HG02798 (cell line): ENCODE measurements around the gene CLIC1.

Experiments
- ATAC-seq: cut with Tn5 transposase; IDR thresholded peaks from one replicate; pipeline ENCODE4 v1.9.1; 2021; ENCODE audit warnings: mild to moderate bottlenecking; ENCODE audit not compliant: unreplicated experiment, poor library complexity

CLIC1 gene

DNA sequence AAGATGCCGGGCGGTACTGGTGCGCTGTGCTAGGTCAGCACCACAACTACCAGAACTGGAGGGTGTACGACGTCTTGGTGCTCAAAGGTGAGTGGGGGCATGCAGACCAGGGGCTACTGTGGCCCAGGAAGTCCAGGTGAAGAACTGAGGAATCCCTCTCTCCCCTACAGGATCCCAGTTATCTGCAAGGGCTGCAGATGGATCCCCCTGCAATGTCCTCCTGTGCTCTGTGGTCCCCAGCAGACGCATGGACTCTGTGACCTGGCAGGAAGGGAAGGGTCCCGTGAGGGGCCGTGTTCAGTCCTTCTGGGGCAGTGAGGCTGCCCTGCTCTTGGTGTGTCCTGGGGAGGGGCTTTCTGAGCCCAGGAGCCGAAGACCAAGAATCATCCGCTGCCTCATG is 28.6 kb downstream of the CLIC1 start:
- ATAC-seq = no peak

DNA sequence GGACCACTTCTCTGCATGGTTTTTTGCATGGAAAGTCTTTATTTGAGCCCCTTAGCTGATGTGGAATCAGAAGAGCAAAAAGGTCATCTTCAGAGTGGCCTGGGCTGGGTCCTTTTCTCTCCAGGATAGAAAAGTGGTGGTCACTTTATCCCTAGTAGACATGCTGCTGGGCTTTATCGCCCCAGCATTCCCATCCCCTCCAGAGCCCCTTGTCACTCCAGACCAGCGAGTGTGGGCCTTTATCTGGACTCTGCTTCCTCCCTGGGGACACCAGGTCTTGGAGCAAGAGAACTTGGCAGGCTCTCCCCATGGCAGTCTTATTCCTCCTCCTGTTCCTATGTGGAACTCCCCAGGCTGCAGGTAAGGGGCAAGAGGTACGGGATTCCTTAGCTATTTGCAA is 29.7 kb downstream of the CLIC1 start, which contains the start of gene LY6G6F:
Gene LY6G6F, plus strand, starts transcription at position 268 of the 400 bp plus-strand sequence. Its CDS starts 41 bp downstream, at position 309.
- ATAC-seq = no peak

DNA sequence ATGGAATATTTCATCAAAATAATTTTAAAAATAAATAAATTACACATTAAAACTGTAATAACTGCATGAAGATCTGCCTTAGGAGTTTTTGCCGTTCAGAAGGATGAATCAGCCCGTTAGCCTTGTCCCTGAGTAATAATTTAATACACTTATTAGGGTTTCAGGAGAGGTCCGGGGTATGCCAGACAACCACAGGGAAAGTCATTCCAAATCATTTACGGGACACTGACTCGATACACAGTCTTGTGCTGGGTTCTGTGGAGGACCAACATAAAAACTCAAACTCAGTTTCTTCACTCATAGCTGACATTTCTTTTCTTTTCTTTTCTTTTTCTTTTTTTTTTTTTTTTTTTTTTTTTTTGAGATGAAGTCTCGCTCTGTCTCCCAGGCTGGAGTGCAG is 30.4 kb downstream of the CLIC1 start:
- ATAC-seq = no peak

DNA sequence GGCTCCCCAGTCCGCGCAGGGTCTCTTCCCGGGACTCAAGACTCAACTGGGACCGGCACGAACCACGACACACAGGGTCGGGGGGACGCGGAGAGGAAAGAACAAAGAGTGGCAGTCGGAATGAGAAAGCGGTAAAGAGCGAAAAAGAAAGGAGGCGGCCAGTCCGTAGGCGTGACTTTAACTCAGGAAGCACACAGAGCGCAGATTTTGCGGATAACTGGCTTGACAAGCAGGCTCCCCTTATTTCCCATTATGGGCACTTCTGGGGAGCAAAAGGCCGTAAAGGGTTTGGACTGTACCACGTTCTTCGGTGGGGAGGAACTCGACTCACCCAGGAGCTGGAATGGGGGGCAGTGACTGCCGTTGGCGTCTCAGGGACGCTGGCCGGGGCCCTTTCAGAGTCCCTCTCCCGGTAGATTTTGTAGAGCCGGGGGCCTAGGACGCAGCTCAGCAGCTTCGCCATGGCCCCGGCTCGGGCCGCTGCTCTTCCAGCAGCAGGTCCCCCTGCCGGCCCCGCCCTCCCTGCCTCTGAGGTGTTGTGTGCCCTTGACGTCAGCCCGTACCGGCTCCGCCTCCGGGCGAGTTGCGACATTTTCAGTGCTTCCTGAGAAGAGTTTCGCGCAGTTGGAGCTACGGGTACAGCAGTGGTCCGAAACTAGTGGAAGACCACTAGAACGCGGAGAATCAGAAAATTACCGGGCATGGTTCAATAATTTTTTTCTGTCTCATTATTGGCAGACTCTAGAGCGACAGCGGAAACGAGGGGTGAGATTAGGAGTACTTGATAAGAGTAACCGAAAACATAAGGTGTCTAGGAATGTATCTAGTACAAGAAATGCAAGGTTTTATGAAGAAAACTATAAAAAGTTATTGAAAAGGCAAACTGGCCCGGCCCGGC is 33.3 kb downstream of the CLIC1 start, which contains the start of gene ABHD16A:
Gene ABHD16A, minus strand, starts transcription at position 506 of the 898 bp plus-strand sequence. Its CDS starts 43 bp downstream, at position 463.
- peak; percentile 93 for ATAC-seq

- ATAC-seq = no peak
These were observed 33.9 kb downstream of the CLIC1 start for GRCh38 chr6:31702405-31702818.

GRCh38 chr6:31701666-31702404 is 34.5 kb downstream of the CLIC1 start:
- no peak for ATAC-seq

DNA sequence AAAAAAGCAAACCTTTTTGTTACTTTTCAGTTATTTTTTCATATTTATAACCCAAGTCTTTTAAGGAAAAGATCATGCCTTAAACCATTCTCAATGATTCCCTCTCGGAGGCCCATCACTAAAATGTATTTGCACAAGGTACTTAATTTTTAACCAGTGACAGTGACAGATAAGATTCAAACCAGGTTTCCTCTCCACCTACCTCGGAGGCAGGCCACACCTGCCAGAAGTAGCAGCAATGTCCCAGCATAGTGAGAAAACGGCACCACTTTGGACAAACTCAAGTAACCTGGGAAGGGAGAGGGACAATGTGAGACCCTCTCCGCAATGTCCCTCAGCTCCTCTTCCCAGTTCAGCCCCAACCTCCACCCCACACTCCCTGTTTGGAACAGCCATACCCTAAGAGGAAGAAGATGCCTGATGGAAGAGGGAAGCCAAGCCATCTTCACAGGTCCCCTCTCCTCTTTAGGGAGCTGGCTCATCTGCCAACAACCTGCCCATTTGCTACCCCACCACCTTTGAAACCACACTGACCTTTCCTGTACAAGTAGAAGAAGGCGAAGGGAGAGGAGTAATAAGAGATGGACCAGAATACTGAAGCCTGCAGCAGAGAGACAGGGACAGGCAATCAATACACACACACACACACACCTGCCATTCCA is 35.5 kb downstream of the CLIC1 start:
- ATAC-seq = no peak

GRCh38 chr6:31697555-31697954 is 38.8 kb downstream of the CLIC1 start:
- ATAC-seq = no peak

DNA sequence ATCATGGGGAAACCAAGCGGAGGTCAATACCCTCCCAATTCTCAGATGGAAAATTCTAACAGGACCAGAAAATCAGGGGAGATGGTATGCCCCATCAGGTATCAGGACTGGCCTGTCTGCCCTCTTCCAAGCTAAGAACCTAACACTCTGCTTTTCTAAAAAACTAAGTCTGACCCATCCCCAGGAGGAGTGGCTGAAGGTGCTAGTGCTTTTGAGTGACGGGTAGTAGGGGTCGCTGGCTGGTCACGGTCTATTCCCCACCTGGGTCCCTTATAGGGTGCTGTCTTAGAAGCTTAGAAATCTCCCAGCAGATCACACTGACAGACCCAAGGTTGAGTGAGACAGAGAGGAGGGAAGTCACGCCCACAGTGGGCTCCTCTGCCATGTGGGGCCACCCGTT is 42.8 kb downstream of the CLIC1 start:
- ATAC-seq = no peak

GRCh38 chr6:31692886-31693285 is 43.4 kb downstream of the CLIC1 start:
- no peak for ATAC-seq

DNA sequence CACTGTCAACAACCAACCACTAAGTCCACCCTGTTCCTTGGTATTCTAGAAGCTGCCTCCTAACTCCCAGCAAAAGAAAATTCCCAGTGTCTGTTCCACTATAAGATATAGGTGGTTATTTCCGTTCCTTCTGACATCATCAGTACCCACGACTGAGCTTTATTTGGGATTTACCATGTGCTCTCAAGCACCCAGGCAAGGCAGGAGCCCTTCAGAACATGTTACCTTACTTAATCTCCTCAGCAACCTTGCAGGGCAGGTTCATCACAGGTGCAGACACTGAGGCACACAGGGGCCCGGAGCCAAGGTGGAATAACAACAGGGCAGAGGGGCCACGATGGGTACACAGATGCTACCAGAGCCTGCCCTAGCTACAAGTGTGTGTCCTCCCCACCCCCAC is 44.0 kb downstream of the CLIC1 start:
- ATAC-seq = no peak

DNA sequence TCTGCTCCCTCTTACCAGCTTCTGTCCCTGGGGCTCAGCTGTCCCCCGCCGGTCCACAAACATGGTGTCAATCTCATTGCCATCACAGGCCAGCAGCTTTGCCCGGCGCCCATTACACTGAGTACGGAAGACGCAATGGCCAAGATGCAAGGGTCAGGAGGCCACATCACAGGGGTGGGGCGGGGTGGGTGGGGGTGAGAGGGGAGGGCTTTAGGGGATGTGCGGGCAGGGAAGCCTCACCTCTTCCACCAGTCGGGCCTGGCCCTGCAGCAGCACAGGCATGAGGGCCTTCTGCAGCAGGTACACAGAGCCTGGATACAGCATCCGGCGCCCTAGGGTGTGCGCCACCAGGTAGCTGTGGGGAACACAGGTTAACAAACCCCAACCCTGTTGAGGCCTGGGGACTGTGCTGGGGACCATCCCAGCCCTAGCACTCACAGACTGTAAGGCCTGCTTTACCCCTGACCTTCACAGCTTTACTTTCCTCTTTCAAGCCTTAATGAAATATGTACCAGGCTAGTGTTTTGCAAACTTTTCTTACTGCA is 44.7 kb downstream of the CLIC1 start:
- ATAC-seq = no peak

DNA sequence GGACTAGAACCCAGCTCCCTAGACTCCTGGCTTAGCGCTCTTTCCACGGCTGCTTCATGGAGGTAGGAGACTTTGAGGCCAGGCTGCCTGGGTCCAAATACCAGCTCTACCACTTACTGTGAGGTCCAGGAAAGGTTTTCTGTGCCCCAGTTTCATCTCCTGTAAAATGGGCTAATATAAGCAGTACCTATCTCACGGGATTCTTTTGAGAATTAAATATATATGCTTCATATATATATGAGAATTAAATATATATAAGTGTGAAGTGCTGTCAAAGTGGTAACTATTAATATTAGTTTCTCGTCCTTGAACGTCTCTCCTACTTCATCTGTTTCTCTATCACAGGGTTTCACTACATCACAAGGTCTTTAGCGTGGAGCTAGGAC is 45.3 kb downstream of the CLIC1 start:
- no peak for ATAC-seq

GRCh38 chr6:31690231-31691077 is 45.9 kb downstream of the CLIC1 start:
- ATAC-seq = no peak

GRCh38 chr6:31689249-31690110 is 46.9 kb downstream of the CLIC1 start:
- ATAC-seq = no peak

DNA sequence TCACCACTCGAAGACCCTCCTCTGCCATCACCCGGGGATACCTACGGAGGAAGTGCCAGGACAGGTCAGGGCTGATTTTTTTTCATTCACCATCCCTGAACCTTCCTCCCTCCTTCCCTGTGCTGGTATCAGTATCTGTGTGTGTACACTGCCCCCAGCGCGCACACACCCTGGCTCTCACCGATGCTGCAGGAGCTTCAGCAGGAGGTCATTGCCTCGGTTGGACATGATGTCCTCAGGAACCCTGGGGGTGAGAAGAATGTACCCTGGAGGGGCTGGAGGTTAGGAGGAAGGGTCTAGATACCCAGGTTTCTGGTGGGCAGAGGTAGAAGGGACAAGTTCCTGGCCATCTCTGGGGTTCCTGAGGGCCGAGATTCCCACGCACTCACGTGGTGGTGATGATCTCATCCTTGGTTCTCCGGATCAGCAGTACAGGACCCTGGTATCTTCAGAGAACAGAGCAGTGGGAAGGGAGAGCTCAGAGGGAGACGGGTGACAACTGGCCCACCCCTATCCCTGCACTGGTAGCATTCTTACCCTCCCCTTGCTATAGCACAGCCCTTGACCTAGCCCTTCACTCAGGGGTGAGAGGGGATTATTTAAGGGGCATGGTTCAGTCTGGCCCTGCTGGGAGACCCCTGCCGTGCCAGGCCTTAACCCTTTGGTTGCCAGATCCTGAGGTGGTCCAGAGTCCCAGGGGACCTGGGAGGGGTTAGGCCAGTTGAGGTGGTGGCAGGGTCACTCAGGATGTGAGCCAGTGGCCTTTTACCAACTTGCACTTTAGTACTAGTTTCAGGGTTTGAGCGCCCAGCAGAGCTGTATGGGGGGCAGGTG is 48.3 kb downstream of the CLIC1 start:
- no peak for ATAC-seq

DNA sequence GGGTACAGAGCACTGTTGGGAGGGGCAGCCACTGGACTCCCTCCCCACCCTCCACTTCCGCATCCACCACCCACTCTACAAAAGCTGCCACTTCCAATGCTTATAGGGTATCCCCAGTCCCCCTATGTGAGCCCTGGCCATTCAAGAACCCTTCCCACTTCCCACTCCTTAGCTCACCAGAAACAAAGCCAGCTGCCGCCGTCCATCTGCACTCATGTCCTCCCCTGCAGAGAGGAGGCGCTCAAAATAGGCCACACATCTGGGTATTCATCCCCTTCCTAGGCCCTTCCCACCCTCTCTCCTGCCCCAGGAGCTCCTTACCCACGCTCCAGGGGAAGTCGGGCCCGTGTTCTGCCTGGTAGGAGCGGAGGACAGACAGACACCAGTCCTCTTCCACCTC is 49.0 kb downstream of the CLIC1 start:
- no peak for ATAC-seq

GRCh38 chr6:31686483-31686882 is 49.8 kb downstream of the CLIC1 start:
- ATAC-seq = no peak
